RWPE2 (cell line): ENCODE measurements around the gene RIMS4.

Experiments
- ATAC-seq: fragments of 200-7000 bp; cut with Tn5 transposase; 3 replicates; pipeline ENCODE4 v1.9.1; 2021; ENCODE audit warnings: low read depth
- DNase-seq: peaks from one replicate; pipeline ENCODE4 v3.0.0-alpha.2; 2020; ENCODE audit warnings: low spot score
- H3K27ac ChIP-seq: fragments of 450-650 bp; 2 replicates; pipeline ENCODE4 v1.5.1; 2017; ENCODE audit warnings: mild to moderate bottlenecking; ENCODE audit not compliant: poor library complexity, severe bottlenecking
- H3K27me3 ChIP-seq: fragments of 250-450 bp; sonication (Bioruptor Pico); 2 replicates; pipeline ENCODE4 v1.5.1; 2021; ENCODE audit warnings: mild to moderate bottlenecking, moderate library complexity; ENCODE audit not compliant: insufficient read depth, poor library complexity, severe bottlenecking
- H3K36me3 ChIP-seq: fragments of 250-450 bp; sonication (Bioruptor Pico); 2 replicates; pipeline ENCODE4 v1.5.1; 2020; ENCODE audit warnings: low read depth, mild to moderate bottlenecking, moderate library complexity
- H3K4me1 ChIP-seq: fragments of 250-450 bp; sonication (Bioruptor Pico); 2 replicates; pipeline ENCODE4 v1.5.1; 2021; ENCODE audit warnings: mild to moderate bottlenecking, moderate library complexity; ENCODE audit not compliant: insufficient read depth, poor library complexity, severe bottlenecking
- H3K4me3 ChIP-seq: fragments of 250-450 bp; sonication (Bioruptor Pico); 2 replicates; pipeline ENCODE4 v1.5.1; 2021; ENCODE audit warnings: mild to moderate bottlenecking, moderate library complexity; ENCODE audit not compliant: severe bottlenecking
- H3K9me3 ChIP-seq: fragments of 250-450 bp; sonication (Bioruptor Pico); 2 replicates; pipeline ENCODE4 v1.5.1; 2021; ENCODE audit warnings: mild to moderate bottlenecking, moderate library complexity; ENCODE audit not compliant: severe bottlenecking
- TF ChIP-seq, protein P1 (sequence below): fragments of 450-650 bp; IDR thresholded peaks from one replicate; pipeline ENCODE4 v1.5.1; 2017; ENCODE audit warnings: mild to moderate bottlenecking, moderate library complexity; ENCODE audit not compliant: poor library complexity, severe bottlenecking

RIMS4 gene

DNA sequence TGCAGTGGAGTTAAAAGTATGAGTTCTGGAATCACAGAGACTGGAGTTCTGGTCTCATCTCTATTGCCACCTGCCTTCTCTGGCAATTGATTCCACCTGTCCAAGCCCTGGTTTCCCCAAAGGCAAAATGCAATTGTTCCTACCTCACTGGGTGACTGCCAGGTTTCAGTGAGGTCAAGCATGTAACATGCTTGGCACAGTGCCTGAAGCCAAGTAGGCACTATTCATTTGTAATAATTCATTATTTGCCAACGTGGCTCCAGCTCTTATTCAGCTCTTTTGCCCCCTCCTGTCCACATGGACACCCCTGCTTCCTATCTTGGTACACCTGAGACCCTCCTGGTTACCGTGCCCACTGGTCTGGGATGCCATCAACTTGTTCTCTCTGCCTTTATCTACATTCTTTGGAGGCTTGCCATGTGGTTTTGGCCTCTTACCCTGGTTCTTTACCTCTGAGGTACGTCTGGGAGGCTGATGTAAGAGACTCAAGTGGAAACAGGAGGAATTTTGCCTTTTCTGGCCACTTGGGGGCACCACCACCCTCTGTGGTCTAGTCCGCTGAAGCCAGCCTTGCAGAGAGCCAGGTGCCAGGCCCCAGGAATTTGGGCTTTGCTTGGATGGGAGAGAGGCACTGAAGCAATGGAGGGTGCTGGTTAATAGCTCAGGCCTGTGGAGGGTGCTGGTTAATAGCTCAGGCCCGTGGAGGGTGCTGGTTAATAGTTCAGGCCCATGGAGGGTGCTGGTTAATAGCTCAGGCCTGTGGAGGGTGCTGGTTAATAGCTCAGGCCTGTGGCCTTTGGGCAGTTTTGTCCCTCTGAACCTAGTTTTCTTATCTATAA, 63.0 kb downstream of the RIMS4 start:
- H3K27me3 ChIP-seq = peaks cover 65% of the 10 kb centered on the region
- ATAC-seq = peak; percentile 63
- peak; percentile 97 for DNase-seq

DNA sequence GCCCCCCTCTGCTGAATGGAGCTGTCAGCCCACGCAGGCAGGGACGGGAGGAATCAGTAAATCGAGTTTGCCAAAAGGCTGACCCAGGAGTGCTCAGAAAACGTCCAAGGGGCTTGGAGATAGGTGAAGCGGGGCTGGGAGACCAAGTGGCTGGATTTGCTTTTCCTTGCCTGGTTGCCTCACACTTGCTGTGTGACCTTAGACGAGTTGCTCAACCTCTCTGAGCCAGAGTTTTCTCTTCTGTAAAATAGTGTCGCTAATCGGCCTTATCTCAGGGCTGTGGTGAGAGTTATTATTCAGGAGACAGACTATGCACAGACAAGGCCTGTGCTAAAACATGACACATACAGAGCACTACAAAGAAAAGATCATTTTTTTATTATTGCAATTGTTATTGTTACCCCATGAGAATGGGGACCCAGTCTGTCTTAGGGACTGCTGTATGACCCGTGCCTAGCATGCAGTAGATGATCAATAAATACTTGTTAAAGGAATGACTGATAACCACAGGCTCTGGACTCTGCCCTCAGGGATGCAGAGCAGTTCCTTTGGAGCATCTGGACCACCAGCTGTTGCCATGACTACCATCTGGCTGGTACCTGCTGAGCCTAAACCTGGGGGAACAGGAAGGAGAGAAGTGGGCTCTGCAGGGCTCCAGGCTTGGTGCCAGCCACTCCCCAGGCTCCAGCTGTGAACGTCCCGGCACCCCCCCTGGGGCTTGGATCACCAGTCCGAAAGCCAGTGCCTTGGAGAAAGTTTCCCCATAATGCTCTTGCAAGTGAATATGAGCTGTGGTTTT, 63.8 kb downstream of the RIMS4 start:
- Histone ChIP-seq H3K27ac (no peak overlapping the region), H3K4me1 (peaks cover 9% of the 10 kb centered on the region), H3K4me3 (peak overlapping the region; percentile 19), H3K36me3 (no peaks in the 10 kb centered on the region), H3K27me3 (peaks cover 57% of the 10 kb centered on the region), H3K9me3 (no peaks in the 10 kb centered on the region)
- no peak for DNase-seq
- ATAC-seq = no peak
- TF ChIP-seq, protein P1, sequence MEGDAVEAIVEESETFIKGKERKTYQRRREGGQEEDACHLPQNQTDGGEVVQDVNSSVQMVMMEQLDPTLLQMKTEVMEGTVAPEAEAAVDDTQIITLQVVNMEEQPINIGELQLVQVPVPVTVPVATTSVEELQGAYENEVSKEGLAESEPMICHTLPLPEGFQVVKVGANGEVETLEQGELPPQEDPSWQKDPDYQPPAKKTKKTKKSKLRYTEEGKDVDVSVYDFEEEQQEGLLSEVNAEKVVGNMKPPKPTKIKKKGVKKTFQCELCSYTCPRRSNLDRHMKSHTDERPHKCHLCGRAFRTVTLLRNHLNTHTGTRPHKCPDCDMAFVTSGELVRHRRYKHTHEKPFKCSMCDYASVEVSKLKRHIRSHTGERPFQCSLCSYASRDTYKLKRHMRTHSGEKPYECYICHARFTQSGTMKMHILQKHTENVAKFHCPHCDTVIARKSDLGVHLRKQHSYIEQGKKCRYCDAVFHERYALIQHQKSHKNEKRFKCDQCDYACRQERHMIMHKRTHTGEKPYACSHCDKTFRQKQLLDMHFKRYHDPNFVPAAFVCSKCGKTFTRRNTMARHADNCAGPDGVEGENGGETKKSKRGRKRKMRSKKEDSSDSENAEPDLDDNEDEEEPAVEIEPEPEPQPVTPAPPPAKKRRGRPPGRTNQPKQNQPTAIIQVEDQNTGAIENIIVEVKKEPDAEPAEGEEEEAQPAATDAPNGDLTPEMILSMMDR = no peak

More for the DNA sequence above, 63.0 kb downstream of the RIMS4 start:
- peaks cover 9% of the 10 kb centered on the region for H3K4me1 ChIP-seq
- H3K9me3 ChIP-seq = no peaks in the 10 kb centered on the region
- TF ChIP-seq, protein P1 = peak; percentile 100
- H3K36me3 ChIP-seq = no peaks in the 10 kb centered on the region
- H3K4me3 ChIP-seq = no peak overlapping the region
- H3K27ac ChIP-seq = no peak overlapping the region

DNA sequence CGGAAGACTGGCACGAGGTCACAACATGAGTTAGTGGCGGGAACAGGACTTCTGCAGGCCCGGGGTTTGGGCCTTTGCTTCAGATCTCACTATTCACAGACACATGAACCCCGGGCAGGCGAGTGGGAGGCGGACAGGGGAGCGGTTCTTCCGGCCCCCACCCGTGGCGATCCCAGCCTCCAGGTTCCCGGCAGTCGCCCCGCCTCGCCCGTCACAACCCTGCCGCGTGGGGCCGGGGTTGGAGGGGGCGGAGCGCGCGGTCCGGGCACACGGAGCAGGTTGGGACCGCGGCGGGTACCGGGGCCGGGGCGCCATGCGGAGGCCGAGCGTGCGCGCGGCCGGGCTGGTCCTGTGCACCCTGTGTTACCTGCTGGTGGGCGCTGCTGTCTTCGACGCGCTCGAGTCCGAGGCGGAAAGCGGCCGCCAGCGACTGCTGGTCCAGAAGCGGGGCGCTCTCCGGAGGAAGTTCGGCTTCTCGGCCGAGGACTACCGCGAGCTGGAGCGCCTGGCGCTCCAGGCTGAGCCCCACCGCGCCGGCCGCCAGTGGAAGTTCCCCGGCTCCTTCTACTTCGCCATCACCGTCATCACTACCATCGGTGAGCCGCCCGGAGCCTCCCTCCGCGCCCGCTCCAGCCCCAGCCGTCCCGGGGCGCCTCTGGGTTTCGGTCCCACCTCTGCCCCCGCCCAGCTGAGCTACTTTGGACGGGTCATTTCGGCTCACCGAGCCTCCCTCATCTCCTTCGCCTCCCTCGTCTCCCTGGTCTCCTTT, 64.6 kb downstream of the RIMS4 start, which contains the start of gene KCNK15:
Gene KCNK15 (plus strand): TSS at position 268 of the 769 bp plus-strand sequence. CDS start 46 bp downstream, at position 314.
- Histone ChIP-seq H3K4me1 (peaks cover 9% of the 10 kb centered on the region), H3K27me3 (peaks cover 49% of the 10 kb centered on the region), H3K4me3 (peak within 1 kb of the TSS; percentile 19), H3K9me3 (no peaks in the 10 kb centered on the region), H3K36me3 (no peaks in the 10 kb centered on the region), H3K27ac (no peak within 1 kb of the TSS)
- ATAC-seq (peak; percentile 28), DNase-seq (no peak)
- TF ChIP-seq, protein P1 = no peak

DNA sequence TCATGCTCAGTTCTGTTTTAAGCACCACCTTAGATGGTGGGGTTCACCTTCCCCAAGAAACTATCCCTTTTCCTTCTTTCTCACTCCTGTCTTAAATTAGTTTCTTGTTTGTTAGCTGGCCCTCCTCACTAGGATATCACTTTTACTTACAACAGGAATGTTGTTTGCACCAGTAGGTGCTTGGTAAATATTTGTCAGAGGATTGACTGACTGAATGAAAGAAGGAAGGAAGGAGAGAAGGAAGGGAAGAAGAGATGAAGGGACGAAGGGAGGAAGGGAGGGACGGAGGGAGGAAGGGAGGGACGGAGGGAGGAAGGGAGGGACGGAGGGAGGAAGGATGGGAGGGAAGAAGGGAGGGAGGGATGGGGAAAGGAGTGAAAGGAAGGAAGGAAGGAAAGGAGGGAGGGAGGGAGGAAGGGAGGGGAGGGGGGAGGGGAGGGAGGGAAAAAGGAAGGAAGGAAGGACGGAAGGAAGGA, 65.2 kb downstream of the RIMS4 start:
- H3K27me3 ChIP-seq = peaks cover 43% of the 10 kb centered on the region
- no peak overlapping the region for H3K4me3 ChIP-seq
- no peaks in the 10 kb centered on the region for H3K36me3 ChIP-seq
- ATAC-seq = no peak
- TF ChIP-seq, protein P1 = no peak
- no peak overlapping the region for H3K27ac ChIP-seq
- peaks cover 9% of the 10 kb centered on the region for H3K4me1 ChIP-seq
- no peak for DNase-seq
- no peaks in the 10 kb centered on the region for H3K9me3 ChIP-seq
